Suppressor macrophage treated with lipopolysaccharide for 1 hour (primary cell): ENCODE results near the gene AMIGO2.
"Not testable (repeated sequence)": the region's sequence is repeated elsewhere in the genome, so short reads cannot be mapped to it uniquely, and the experiment has no call there.

ENCODE experiments used
- DNase-seq, 3 donors: peaks; one replicate each; pipeline ENCODE4 v3.0.0-alpha.2; 2020 to 2022

The AMIGO2 gene

GRCh38 chr12:47071241-47071852 lies 8.4 kb downstream of the AMIGO2 start:
- peak; percentile 36 to 61 (median 48) for DNase-seq

DNA sequence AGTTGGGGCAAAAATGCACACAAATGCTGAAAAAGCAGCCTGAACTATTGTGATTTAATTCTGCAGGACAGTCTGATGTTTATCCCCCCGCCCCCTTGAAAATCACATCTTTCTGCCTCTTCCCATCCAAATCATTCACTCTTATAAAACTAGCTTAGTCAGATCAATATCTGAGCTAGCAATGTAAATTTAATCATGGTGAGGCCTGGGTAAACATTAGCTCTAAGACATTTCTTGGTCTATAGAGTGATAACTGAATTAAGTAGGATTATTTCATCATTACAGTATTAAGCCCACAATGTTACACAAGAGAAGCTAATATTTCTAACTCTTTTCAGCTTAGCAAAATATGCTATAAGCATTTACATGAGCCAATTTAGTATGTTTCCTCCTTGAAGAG lies 9.4 kb downstream of the AMIGO2 start:
- no peak for DNase-seq

- no peak for DNase-seq
These were observed 11.2 kb downstream of the AMIGO2 start for GRCh38 chr12:47068539-47068938.

- DNase-seq: no peak
These were observed 11.9 kb downstream of the AMIGO2 start for GRCh38 chr12:47067771-47068431.

- no peak for DNase-seq
These were observed 12.6 kb downstream of the AMIGO2 start for GRCh38 chr12:47067176-47067575.

- peak in 1 of 3 donors; percentile 31 for DNase-seq
These were observed 13.3 kb downstream of the AMIGO2 start for GRCh38 chr12:47066278-47067025.

DNA sequence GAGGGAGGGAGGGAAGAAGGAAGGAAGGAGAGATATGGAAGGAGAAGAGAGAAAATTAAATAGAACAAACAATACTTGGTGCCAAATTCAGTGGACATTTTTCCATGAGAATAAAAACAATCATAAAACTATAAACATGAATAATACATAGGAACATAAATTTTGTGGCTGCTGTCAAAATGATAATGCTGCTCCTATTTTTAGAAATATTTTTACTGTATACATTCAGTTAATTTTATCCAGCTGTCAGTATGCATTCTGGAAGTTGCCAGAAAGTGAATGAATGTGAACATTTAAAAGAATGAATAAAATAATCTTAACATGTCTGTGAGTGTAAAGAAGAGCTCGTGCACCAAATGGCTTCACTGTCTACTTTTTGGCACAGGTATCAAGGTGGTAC lies 14.2 kb downstream of the AMIGO2 start:
- DNase-seq: no peak

DNA sequence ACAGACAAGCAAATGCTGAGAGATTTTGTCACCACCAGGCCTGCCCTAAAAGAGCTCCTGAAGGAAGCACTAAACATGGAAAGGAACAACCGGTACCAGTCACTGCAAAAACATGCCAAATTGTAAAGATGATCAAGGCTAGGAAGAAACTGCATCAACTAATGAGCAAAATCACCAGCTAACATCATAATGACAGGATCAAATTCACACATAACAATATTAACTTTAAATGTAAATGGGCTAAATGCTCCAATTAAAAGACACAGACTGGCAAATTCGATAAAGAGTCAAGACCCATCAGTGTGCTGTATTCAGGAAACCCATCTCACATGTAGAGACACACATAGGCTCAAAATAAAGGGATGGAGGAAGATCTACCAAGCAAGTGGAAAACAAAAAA lies 21.1 kb downstream of the AMIGO2 start:
- not testable (repeated sequence) for DNase-seq

DNA sequence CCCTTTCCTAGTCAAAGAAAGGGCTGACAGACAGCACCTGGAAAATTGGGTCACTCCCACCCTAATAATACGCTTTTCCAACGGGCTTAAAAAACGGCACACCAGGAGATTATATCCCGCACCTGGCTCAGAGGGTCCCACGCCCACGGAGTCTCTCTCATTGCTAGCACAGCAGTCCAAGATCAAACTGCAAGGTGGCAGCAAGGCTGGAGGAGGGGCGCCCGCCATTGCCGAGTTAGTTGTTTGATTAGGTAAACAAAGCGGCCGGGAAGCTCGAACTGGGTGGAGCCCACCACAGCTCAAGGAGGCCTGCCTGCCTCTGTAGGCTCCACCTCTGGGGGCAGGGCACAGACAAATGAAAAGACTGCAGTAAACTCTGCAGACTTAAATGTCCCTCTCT lies 22.8 kb downstream of the AMIGO2 start:
- not testable (repeated sequence) for DNase-seq

GRCh38 chr12:47055856-47056255 lies 23.9 kb downstream of the AMIGO2 start:
- not testable (repeated sequence) for DNase-seq

DNA sequence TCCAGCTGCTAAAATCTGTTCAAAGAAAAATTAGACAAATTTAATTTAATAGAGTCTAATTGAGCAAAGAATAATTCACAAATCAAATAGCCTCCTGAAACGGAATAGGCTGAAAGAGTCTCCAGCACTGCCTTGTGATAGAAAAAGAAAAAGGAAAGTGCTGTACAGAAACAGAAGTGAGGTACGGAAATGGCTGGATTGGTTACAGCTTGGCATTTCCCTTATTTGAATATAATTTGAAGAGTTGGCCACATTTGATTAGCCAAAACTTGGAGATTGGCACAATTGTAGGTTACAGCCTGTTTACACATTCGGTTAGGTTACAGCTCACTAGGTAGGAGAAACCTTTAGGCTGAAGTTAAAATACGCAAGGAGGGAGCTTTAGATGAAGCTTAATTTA lies 25.1 kb downstream of the AMIGO2 start:
- peak in 2 of 3 donors; percentile 10 to 38 for DNase-seq

DNA sequence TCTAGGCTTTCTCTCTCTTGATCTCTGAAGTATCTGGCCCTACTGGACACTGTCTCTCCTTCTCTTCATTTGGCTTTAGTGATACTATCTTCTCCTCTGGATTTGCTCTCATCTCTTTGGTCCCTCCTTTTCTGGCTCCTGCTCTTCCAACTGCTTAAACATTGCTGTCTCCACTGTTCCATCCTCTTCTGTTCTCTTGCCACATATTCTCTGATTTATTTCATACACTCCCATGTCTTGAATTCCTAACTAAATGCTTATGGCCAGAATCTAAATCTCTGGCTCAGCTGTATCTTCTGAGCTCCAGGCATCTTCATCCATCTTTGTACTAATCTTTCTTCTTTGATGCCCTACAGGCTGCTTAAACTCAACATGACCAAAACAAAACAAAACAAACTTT lies 25.8 kb downstream of the AMIGO2 start:
- DNase-seq: no peak

- DNase-seq: no peak
These were observed 27.5 kb downstream of the AMIGO2 start for GRCh38 chr12:47052274-47052673.

DNA sequence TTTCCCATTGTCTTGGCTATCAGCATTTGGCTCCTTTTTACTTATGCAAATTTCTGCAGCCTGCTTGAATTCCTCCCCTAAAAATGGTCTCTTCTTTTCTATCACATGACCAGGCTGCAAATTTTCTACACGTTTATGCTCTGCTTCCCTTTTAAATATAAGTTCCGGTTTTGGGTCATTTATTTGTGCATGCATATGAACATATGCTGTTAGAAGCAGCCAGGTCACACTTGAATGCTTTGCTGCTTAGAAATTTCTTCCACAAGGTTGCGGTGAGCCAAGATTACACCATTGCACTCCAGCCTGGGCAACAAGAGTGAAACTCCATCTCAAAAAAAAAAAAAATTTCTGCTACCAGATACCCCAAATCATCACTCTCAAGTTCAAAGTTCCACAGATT lies 28.5 kb downstream of the AMIGO2 start:
- not testable (repeated sequence) for DNase-seq

GRCh38 chr12:47048541-47048940 lies 31.2 kb downstream of the AMIGO2 start:
- no peak for DNase-seq

DNA sequence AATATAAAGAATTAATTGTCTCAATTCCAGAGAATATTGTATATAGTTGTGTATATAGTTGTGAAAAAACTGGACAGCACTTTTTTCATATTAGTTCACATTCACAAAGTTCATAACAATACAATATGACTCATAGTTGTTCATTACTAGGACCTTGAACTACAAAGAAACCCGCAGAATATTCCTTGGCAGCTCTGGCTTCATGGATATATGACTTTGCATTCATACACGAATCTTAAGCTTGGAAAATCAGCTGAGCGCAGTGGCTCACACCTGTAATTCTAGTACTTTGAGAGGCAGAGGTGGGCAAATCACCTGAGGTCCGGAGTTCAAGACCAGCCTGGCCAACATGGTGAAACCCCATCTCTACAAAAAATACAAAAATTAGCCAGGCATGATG lies 38.4 kb downstream of the AMIGO2 start:
- no peak for DNase-seq

- DNase-seq: no peak
These were observed 40.0 kb downstream of the AMIGO2 start for GRCh38 chr12:47039756-47040155.

GRCh38 chr12:47039079-47039478 lies 40.7 kb downstream of the AMIGO2 start:
- no peak for DNase-seq

DNA sequence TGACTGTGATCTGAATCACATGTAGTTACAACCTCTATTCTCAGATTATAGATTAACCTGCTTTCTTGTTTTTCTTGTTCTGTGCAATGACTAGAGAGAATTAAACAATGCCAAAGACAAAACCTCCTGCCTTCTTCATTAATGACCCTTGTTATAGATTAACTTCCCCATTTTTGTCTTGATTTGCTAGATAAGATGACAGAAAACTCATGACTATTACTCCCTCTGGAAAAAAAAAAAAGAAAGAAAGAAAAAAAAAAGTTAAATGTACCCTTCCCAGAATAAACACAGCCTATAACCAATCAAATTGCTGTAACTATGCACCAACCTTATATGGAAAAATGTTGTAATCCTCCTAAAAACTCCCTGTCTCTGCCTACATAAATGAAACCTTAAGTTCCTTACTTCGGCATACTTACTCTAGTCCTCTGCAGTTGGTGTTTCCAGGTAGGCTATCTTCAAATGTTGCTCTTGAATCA lies 41.5 kb downstream of the AMIGO2 start:
- peak; percentile 39 to 69 (median 59) for DNase-seq

GRCh38 chr12:47035484-47035883 lies 44.3 kb downstream of the AMIGO2 start:
- DNase-seq: no peak

DNA sequence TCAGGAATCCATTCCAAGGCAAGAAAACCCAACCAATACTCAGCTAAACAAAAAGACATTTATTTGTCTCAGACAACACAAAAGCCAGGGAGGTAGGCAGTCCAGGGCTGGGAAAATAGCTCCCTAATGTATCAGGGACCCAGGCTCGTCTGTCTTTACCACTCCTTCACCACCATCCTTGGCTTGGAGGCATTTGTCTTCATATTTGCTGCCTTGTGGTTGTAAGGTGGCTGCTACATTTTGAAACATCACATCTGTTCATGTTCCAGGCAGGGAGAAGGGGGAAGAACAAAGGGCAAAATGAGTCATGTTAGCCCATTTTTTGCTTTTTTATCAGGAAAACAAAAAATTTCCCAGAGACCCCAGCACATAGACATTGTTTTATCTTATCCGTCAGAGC lies 45.1 kb downstream of the AMIGO2 start:
- no peak for DNase-seq

GRCh38 chr12:47033789-47034555 lies 45.8 kb downstream of the AMIGO2 start:
- DNase-seq: no peak

GRCh38 chr12:47033081-47033480 lies 46.7 kb downstream of the AMIGO2 start:
- DNase-seq: no peak
